Testis (tissue), 2 donors: ENCODE measurements around the gene RTL1.

Experiments used
- CTCF ChIP-seq, 3 experiments: fragments of 450-650 bp in 2 of 3; fragments of 200-600 bp in 1 of 3; sonication (generic) in 1 of 3; IDR thresholded peaks; one replicate each; pipeline ENCODE4 v1.5.1; 2016 to 2019; ENCODE audit warnings: antibody characterized with exemption in 3 of 3, mild to moderate bottlenecking in 2 of 3, moderate library complexity in 1 of 3
- POLR2A ChIP-seq: fragments of 450-650 bp; IDR thresholded peaks from one replicate; pipeline ENCODE4 v1.6.1; 2017; ENCODE audit warnings: antibody characterized with exemption, mild to moderate bottlenecking, moderate library complexity

- TF ChIP-seq CTCF (IDR thresholded peaks at IDR 0.05) (no peak), POLR2A (no peak)
Observed at GRCh38 chr14:100845341-100845740, 58.2 kb downstream of the RTL1 start.
